CD4-positive, alpha-beta T cell treated with Interferon alpha-2 for 1 hour (primary cell): ENCODE results near the gene DPYD.

Experiments
- DNase-seq, 2 donors: peaks; one replicate each; pipeline ENCODE4 v3.0.0-alpha.2; 2020 to 2022

Gene DPYD

GRCh38 chr1:97506368-97506767 lies 414.5 kb downstream of the DPYD start:
- no peak for DNase-seq

GRCh38 chr1:97505816-97506215 lies 415.0 kb downstream of the DPYD start:
- DNase-seq: no peak

- no peak for DNase-seq
Measured at GRCh38 chr1:97505289-97505688, 415.5 kb downstream of the DPYD start.

- DNase-seq: no peak
Measured at GRCh38 chr1:97502360-97502759, 418.5 kb downstream of the DPYD start.

GRCh38 chr1:97501628-97502027 lies 419.2 kb downstream of the DPYD start:
- no peak for DNase-seq

GRCh38 chr1:97500760-97501159 lies 420.1 kb downstream of the DPYD start:
- DNase-seq: no peak

GRCh38 chr1:97499667-97500066 lies 421.2 kb downstream of the DPYD start:
- DNase-seq: no peak

- no peak for DNase-seq
Measured at GRCh38 chr1:97489834-97490233, 431.0 kb downstream of the DPYD start.

GRCh38 chr1:97488530-97488929 lies 432.3 kb downstream of the DPYD start:
- no peak for DNase-seq

GRCh38 chr1:97482022-97482421 lies 438.8 kb downstream of the DPYD start:
- no peak for DNase-seq

GRCh38 chr1:97467445-97467844 lies 453.4 kb downstream of the DPYD start:
- DNase-seq: no peak

- no peak for DNase-seq
Measured at GRCh38 chr1:97464305-97464704, 456.5 kb downstream of the DPYD start.

- no peak for DNase-seq
Measured at GRCh38 chr1:97461782-97462181, 459.1 kb downstream of the DPYD start.

GRCh38 chr1:97457446-97458089 lies 463.3 kb downstream of the DPYD start:
- DNase-seq: no peak

GRCh38 chr1:97451944-97452343 lies 468.9 kb downstream of the DPYD start:
- no peak for DNase-seq

- DNase-seq: no peak
Measured at GRCh38 chr1:97451046-97451826, 469.6 kb downstream of the DPYD start.

- no peak for DNase-seq
Measured at GRCh38 chr1:97441966-97442365, 478.9 kb downstream of the DPYD start.

GRCh38 chr1:97433824-97434177 lies 487.0 kb downstream of the DPYD start:
- no peak for DNase-seq

- no peak for DNase-seq
Measured at GRCh38 chr1:97433094-97433823, 487.6 kb downstream of the DPYD start.

- DNase-seq: no peak
Measured at GRCh38 chr1:97427371-97427770, 493.5 kb downstream of the DPYD start.

GRCh38 chr1:97424209-97424608 lies 496.6 kb downstream of the DPYD start:
- DNase-seq: no peak

GRCh38 chr1:97423403-97423802 lies 497.4 kb downstream of the DPYD start:
- no peak for DNase-seq

GRCh38 chr1:97417661-97418060 lies 503.2 kb downstream of the DPYD start:
- no peak for DNase-seq

GRCh38 chr1:97414682-97415312 lies 506.0 kb downstream of the DPYD start:
- DNase-seq: no peak
